Sigmoid colon (tissue), 7 donors: ENCODE results near the gene TBXAS1. TPM values are rescaled to one million over a fixed set of nuclear protein-coding genes. Genes with fewer than 3 reads are reported as not detected.
A peak's percentile ranks its signal among the peaks of the same experiment; 100 is the strongest.

Experiments
- DNase-seq: peaks from one replicate; pipeline ENCODE4 v3.0.0-alpha.2; 2019
- H3K27ac ChIP-seq, 4 donors: fragments of 200-600 bp; sonication (generic); one replicate each; pipeline ENCODE4 v1.5.1; 2016 to 2019; ENCODE audit warnings: mild to moderate bottlenecking in 1 of 4
- H3K27me3 ChIP-seq, 3 donors: fragments of 200-600 bp; sonication (generic); one replicate each; pipeline ENCODE4 v1.5.1; 2019; ENCODE audit warnings: mild to moderate bottlenecking in 1 of 3
- H3K36me3 ChIP-seq, 4 donors: fragments of 200-600 bp; sonication (generic); one replicate each; pipeline ENCODE4 v1.5.1; 2016 to 2019
- H3K4me1 ChIP-seq, 4 donors: fragments of 200-600 bp; sonication (generic); one replicate each; pipeline ENCODE4 v1.5.1; 2017 to 2019
- H3K4me3 ChIP-seq, 4 donors: fragments of 200-600 bp; sonication (generic); one replicate each; pipeline ENCODE4 v1.5.1; 2017 to 2019; ENCODE audit warnings: mild to moderate bottlenecking in 2 of 4, moderate library complexity in 1 of 4
- H3K9me3 ChIP-seq, 4 donors: fragments of 200-600 bp in 3 of 4; sonication (generic) in 3 of 4; one replicate each; pipeline versions ENCODE4 v1.5.1 to v1.6.1; 2013 to 2019
- EP300 ChIP-seq, 4 donors: sonication (generic); formaldehyde crosslinking; IDR thresholded peaks; one replicate each; pipeline ENCODE4 v1.6.1; 2017; ENCODE audit warnings: antibody characterized with exemption in 4 of 4
- POLR2A ChIP-seq, 2 donors: fragments of 450-650 bp; IDR thresholded peaks; one replicate each; pipeline ENCODE4 v1.6.1; 2016; ENCODE audit warnings: antibody characterized with exemption in 2 of 2, mild to moderate bottlenecking in 2 of 2, moderate library complexity in 2 of 2
- POLR2AphosphoS5 ChIP-seq, 4 donors: sonication (generic); formaldehyde crosslinking; IDR thresholded peaks; one replicate each; pipeline ENCODE4 v1.6.1; 2017; ENCODE audit warnings: antibody characterized with exemption in 4 of 4
- WGBS, 2 donors: extraction: QIAGEN DNeasy Blood & Tissue Kit; methylation state at CpG; one replicate each; pipeline ENCODE4 v1.1.7; 2013; 5-methylcytosine and 5-hydroxymethylcytosine counted together
- intact Hi-C: fragments of 100-400 bp; cut with DNase I; formaldehyde crosslinking; loops from one replicate; pipeline ENCODE4 v1.15.1; 2023
- polyA plus RNA-seq, 3 donors: library from polyadenylated mRNA; stranded (reverse); fragments of 200-250 nt; gene quantifications; one replicate each; pipeline ENCODE4 v1.2.3, GENCODE V29; 2013
- total RNA-seq, 4 donors: library from RNA; depleted of rRNA; stranded (reverse); fragments of >200 nt; gene quantifications; one replicate each; pipeline ENCODE4 v1.1.0, GENCODE V29; 2016
- TF ChIP-seq, protein P1 (sequence below), 4 experiments: fragments of 450-650 bp in 3 of 4; fragments of 200-600 bp in 1 of 4; IDR thresholded peaks; one replicate each; pipeline ENCODE4 v1.5.1; 2016 to 2019; ENCODE audit warnings: antibody characterized with exemption in 4 of 4, mild to moderate bottlenecking in 3 of 4, moderate library complexity in 2 of 4
- donor health status: healthy with polysubstance abuse.
- donor health status: Bipolar disorder and iron deficiency.
- donor health status: healthy.

The TBXAS1 gene
- total and polyA plus RNA-seq, 7 donors = 6.0 to 28.2 (median 19.3) TPM

DNA sequence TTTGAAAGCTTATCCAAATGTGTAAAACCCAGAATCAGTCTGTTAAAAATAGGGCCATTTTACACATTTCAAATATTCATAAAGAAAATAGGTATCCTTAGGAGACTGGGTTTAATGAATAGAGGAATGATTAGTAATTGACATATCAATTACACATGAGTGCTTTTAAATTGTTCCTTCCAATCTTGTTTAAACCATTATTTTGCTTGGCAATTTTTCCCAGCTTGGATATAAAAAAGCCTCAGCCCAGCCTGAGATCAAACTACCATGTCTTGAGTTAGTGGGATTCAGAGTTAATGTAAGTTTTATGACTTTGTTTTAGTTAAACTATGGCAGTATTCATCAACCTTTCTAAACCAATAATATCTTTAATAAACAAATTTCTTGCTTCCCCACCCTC, 205.4 kb downstream of the TBXAS1 start:
- DNase-seq = no peak
- Histone ChIP-seq H3K4me1 (peaks cover 0 to 8% (median 3%) of the 10 kb centered on the region in 4 donors), H3K4me3 (no peak overlapping the region), H3K9me3 (no peaks in the 10 kb centered on the region), H3K36me3 (peaks cover 0 to 27% (median 8%) of the 10 kb centered on the region in 4 donors), H3K27ac (no peak overlapping the region), H3K27me3 (no peaks in the 10 kb centered on the region)
- intact Hi-C loops = no loop called here
- TF ChIP-seq POLR2AphosphoS5 (IDR thresholded peaks at IDR 0.05) = no peak
- TF ChIP-seq EP300 (IDR thresholded peaks at IDR 0.05) = no peak
- TF ChIP-seq, protein P1, sequence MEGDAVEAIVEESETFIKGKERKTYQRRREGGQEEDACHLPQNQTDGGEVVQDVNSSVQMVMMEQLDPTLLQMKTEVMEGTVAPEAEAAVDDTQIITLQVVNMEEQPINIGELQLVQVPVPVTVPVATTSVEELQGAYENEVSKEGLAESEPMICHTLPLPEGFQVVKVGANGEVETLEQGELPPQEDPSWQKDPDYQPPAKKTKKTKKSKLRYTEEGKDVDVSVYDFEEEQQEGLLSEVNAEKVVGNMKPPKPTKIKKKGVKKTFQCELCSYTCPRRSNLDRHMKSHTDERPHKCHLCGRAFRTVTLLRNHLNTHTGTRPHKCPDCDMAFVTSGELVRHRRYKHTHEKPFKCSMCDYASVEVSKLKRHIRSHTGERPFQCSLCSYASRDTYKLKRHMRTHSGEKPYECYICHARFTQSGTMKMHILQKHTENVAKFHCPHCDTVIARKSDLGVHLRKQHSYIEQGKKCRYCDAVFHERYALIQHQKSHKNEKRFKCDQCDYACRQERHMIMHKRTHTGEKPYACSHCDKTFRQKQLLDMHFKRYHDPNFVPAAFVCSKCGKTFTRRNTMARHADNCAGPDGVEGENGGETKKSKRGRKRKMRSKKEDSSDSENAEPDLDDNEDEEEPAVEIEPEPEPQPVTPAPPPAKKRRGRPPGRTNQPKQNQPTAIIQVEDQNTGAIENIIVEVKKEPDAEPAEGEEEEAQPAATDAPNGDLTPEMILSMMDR (IDR thresholded peaks at IDR 0.05) = no peak
- TF ChIP-seq POLR2A (IDR thresholded peaks at IDR 0.05) = no peak

DNA sequence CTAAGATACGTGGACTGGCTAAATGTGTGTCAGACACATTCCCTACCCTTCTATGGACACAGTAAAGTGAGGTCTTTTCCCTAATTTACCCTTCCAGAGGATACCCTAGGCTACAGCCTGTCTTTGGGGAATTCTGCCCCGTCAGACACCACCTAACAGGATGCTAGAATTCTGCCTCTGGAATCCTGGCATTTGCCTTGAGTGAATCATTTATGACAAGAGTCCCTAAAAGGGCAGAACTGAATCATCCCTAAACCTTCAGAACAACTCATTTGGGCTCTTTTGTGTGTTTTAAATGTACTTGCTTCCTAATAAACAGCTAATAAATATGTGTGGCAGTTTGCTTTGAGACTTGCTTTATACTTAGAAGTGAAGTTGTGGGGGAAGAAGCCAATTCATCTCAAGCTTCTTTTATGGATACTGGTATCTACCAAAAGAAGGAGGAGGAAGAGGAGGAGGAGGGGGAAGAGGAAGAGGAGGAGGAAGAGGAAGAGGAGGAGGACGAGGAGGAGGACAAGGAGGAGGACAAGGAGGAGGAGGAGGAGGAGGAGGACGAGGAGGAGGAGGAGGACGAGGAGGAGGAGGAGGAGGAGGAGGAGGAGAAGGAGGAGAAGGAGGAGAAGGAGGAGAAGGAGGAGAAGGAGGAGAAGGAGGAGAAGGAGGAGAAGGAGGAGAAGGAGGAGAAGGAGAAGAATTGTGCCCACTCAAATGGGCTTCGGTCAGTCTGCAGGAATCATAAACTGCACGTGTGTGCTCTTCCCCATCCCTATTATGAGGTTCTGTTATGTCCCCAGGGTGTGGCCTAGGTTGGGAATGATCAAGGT, 206.5 kb downstream of the TBXAS1 start:
- WGBS, 2 donors = 86 to 87% methylated on average over 4 of the region's 7 CpGs
- Histone ChIP-seq H3K27ac (peak overlapping the region in 1 of 4 donors; percentile 11), H3K4me1 (peaks cover 0 to 8% (median 3%) of the 10 kb centered on the region in 4 donors), H3K4me3 (no peak overlapping the region), H3K9me3 (no peaks in the 10 kb centered on the region), H3K27me3 (no peaks in the 10 kb centered on the region), H3K36me3 (peaks cover 0 to 37% (median 8%) of the 10 kb centered on the region in 4 donors)
- intact Hi-C loops = no loop called here
- no peak for DNase-seq
- TF ChIP-seq POLR2A (IDR thresholded peaks at IDR 0.05) (no peak), EP300 (IDR thresholded peaks at IDR 0.05) (no peak), POLR2AphosphoS5 (IDR thresholded peaks at IDR 0.05) (no peak)
- TF ChIP-seq, protein P1 (IDR thresholded peaks at IDR 0.05) = no peak

DNA sequence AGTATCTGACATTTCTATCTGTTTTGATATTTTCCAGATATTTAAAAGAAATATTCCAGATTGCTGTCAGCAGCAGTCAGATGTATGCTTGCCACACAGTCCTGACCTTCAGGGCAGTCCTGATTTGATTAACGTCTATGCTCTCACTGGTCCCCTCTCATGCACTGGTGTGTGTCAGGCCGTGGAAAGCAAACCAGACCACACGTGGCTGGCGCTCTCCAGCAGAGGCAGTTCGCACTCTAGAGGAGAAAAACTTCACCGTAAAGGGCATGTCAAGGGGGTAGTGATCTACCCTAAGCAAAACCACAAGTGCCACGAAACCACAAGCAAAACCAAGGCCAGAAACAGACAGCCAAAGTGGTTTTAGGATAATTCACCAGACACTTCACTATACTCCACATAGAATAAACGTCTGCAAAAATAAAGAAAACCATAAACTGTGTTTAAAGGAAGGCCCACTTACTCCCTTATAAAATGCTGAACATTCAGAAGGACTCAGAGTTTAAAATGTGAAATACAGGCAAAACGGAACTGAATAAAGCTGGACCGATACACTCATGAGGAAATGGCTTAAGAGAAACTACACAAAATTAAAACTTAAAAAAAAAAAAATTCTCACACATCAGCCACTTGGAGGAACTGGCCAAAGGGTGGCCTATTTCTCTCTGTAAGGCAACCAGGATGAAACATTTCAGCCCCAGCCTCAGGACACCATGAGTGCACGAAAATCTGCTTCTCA, 207.3 kb downstream of the TBXAS1 start:
- H3K27me3 ChIP-seq = no peaks in the 10 kb centered on the region
- peak overlapping the region in 1 of 4 donors; percentile 11 for H3K27ac ChIP-seq
- no peaks in the 10 kb centered on the region for H3K9me3 ChIP-seq
- peaks cover 0 to 45% (median 8%) of the 10 kb centered on the region in 4 donors for H3K36me3 ChIP-seq
- H3K4me1 ChIP-seq = peaks cover 0 to 8% (median 3%) of the 10 kb centered on the region in 4 donors
- intact Hi-C loops = no loop called here
- TF ChIP-seq POLR2AphosphoS5 (IDR thresholded peaks at IDR 0.05) (peak in 1 of 4 donors; percentile 44), EP300 (IDR thresholded peaks at IDR 0.05) (no peak), POLR2A (IDR thresholded peaks at IDR 0.05) (no peak)
- TF ChIP-seq, protein P1 (IDR thresholded peaks at IDR 0.05) = no peak
- WGBS, 2 donors = 61 to 81% methylated on average over 11 of the region's 11 CpGs
- no peak for DNase-seq
- H3K4me3 ChIP-seq = no peak overlapping the region

DNA sequence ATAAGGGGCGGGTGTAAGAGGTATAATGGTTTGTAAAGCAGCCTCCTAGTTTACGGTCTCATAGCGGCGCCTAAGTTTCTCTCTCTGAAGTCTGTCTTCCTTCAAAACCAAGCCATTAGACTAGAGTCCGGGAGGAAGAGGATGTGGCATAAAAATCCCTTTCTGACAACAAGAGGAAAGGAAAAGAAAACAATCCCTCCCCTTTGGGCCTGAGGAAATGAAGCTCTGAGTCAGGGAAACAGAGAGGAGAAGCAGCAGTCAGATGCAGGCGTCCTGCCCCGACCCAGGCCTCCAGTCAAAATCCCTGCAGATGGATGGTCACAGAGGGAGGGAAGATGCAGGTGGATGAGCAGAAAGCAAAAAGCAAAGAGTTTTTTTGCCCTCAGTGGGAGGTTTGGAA, 210.0 kb downstream of the TBXAS1 start:
- H3K9me3 ChIP-seq = no peaks in the 10 kb centered on the region
- intact Hi-C loops = no loop called here
- H3K27me3 ChIP-seq = no peaks in the 10 kb centered on the region
- DNase-seq = no peak
- no peak overlapping the region for H3K4me3 ChIP-seq
- WGBS, 2 donors = 89 to 93% methylated on average over 7 of the region's 7 CpGs
- TF ChIP-seq, protein P1 (IDR thresholded peaks at IDR 0.05) = no peak
- TF ChIP-seq EP300 (IDR thresholded peaks at IDR 0.05) = no peak
- TF ChIP-seq POLR2AphosphoS5 (IDR thresholded peaks at IDR 0.05) = no peak
- TF ChIP-seq POLR2A (IDR thresholded peaks at IDR 0.05) = no peak
- H3K4me1 ChIP-seq = peaks cover 0 to 8% (median 3%) of the 10 kb centered on the region in 4 donors
- no peak overlapping the region for H3K27ac ChIP-seq
- H3K36me3 ChIP-seq = peaks cover 0 to 50% (median 6%) of the 10 kb centered on the region in 4 donors
